ENCODE results near the gene FBLIM1. TPM values are rescaled to one million over a fixed set of nuclear protein-coding genes. Genes with fewer than 3 reads are reported as not detected.

FBLIM1 gene
- total RNA-seq, 4 donors from 2014 or later = 140 to 411 (median 311) TPM

DNA sequence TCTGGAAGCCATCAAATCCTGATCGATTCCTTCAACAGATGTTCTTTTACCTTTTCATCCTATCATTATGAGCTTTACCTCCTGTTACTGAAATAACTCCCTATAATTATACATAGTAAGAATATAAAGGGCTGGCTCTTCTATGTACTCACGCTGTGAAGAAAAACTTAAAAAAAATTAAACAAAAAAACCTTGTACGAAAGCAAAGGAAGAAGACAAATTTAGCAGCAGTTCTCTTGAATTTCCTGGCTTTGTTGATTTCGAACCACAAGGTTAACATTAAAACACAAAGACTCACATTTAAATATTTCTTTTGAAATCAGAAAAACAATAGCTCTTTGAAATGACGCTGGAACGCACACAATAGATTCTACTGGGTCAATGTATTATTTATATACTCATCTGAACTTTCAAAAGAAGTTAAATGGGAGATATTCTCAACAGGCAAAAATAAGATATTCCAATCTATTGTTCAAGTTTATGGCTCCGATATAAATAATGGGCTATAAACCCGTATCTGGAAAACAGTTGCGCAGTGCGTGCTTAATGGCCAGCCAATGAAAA lies 75.3 kb downstream of the FBLIM1 start:
- no peaks in the 10 kb centered on the region for H3K27me3 ChIP-seq
- H3K4me3 ChIP-seq = peak overlapping the region; percentile 11 to 80 (median 68)
- intact Hi-C loops (cut with DNase I; ENCODE audit: low total_unique reads) (no loop called here), in situ Hi-C loops (cut with MboI; ENCODE audit: low pct_ligation_motif_present in 1 of 4, low pct_unique_long_range_greater_than_20kb in 1 of 4, low sequenced_read_pairs in 3 of 4) (no loop called here)
- H3K36me3 ChIP-seq = no peaks in the 10 kb centered on the region
- TF ChIP-seq POLR2AphosphoS5 (IDR thresholded peaks at IDR 0.05) = peak in 1 of 3 donors; percentile 55
- TF ChIP-seq, protein P1, sequence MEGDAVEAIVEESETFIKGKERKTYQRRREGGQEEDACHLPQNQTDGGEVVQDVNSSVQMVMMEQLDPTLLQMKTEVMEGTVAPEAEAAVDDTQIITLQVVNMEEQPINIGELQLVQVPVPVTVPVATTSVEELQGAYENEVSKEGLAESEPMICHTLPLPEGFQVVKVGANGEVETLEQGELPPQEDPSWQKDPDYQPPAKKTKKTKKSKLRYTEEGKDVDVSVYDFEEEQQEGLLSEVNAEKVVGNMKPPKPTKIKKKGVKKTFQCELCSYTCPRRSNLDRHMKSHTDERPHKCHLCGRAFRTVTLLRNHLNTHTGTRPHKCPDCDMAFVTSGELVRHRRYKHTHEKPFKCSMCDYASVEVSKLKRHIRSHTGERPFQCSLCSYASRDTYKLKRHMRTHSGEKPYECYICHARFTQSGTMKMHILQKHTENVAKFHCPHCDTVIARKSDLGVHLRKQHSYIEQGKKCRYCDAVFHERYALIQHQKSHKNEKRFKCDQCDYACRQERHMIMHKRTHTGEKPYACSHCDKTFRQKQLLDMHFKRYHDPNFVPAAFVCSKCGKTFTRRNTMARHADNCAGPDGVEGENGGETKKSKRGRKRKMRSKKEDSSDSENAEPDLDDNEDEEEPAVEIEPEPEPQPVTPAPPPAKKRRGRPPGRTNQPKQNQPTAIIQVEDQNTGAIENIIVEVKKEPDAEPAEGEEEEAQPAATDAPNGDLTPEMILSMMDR (IDR thresholded peaks at IDR 0.05) = no peak
- H3K9me3 ChIP-seq = no peaks in the 10 kb centered on the region
- H3K27ac ChIP-seq = peak overlapping the region; percentile 98 to 100 (median 99)
- H3K4me1 ChIP-seq = peaks cover 7 to 40% (median 30%) of the 10 kb centered on the region in 4 donors
- no peak for DNase-seq
- WGBS, 2 donors (ENCODE audit: low coverage in 1 of 2) = 0% methylated on average over 10 of the region's 10 CpGs

DNA sequence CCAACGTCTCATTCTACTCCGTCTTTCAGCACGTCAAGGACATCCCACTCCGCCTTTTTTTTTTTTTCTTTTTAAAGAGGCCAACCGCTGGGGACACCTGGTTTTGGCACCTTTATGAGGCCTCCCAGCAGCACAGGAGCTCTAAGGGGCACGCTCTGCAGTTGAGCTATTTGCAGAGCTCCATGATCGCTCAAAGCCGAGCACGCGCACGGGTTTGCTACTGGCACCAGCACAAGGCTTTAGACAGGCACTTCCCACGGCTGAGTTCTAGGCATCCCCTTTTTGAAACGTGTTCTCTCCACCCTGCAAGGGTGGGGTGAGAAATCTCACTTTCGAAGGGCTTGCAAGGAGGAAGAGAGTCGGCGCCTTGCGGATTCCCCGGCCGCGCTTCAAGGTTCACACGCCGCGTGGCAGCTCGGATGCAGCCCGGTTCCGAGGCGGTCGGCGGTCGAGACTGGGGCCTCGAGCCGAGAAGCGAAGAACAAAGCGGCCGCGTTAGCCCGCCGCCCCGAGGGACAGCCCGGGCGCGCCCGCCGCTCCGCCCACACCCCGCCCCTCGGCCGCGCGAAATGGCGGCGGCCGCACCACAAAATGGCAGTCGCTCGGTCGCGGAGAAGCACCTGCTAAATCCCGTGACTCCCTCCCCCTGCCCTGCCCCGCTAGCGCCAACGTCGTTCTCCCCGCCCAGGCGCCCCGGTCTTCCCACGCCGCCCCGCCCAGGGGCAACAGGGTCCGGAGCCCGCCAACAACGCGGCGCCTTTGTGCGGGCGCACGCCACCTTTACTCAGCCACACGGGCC lies 76.0 kb downstream of the FBLIM1 start:
- peak overlapping the region; percentile 98 to 100 (median 99) for H3K27ac ChIP-seq
- peak; percentile 92 for DNase-seq
- H3K4me3 ChIP-seq = peak overlapping the region; percentile 53 to 80 (median 68)
- TF ChIP-seq POLR2A (IDR thresholded peaks at IDR 0.05) (peak; percentile 76), EP300 (IDR thresholded peaks at IDR 0.05; ENCODE audit: low read depth) (no peak), POLR2AphosphoS5 (IDR thresholded peaks at IDR 0.05) (peak; percentile 60 to 82 (median 77))
- TF ChIP-seq, protein P1 (IDR thresholded peaks at IDR 0.05) = peak in 1 of 5 experiments; percentile 23
- no peaks in the 10 kb centered on the region for H3K9me3 ChIP-seq
- intact Hi-C loops (cut with DNase I; ENCODE audit: low total_unique reads) = no loop called here
- in situ Hi-C loops (cut with MboI; ENCODE audit: low pct_ligation_motif_present in 1 of 4, low pct_unique_long_range_greater_than_20kb in 1 of 4, low sequenced_read_pairs in 3 of 4) = no loop called here
- peaks cover 7 to 35% (median 28%) of the 10 kb centered on the region in 4 donors for H3K4me1 ChIP-seq
- H3K27me3 ChIP-seq = no peaks in the 10 kb centered on the region
- 0 to 1% methylated on average over 2 to 37 of the region's 77 CpGs for WGBS, 2 donors (ENCODE audit: low coverage in 1 of 2)
- no peaks in the 10 kb centered on the region for H3K36me3 ChIP-seq

DNA sequence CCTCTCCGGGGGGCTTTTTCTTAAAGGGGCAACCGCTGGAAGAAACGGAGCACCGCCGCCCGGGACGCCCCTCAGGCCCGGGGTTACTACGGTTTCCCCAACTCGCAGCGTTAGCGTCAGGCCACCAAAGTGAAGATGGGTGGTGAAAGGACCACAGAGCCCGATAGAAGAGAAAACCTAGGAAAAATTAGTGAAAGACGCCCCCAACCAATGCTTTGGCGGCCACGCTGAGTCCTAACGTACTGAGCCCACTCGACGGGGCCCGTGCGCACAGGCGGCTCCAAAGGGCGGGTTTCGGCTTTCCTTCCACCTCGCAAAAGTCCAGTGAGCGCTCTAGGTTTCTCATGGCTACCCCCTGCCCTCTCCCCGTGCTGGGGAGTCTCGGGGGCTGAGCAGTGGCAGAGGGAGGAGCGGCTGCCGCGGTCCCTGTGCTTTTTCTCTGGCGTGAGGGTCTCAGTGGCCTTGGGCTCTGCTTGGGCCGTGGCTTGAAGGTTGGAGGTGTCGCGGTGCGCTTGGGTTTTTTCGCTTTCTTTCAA lies 76.7 kb downstream of the FBLIM1 start:
- intact Hi-C loops (cut with DNase I; ENCODE audit: low total_unique reads) = no loop called here
- WGBS, 2 donors (ENCODE audit: low coverage in 1 of 2) = 1% methylated on average over 37 of the region's 37 CpGs; no CpG with 5 or more reads in 1 of the 2 donors

More for the DNA sequence above, 76.7 kb downstream of the FBLIM1 start:
- TF ChIP-seq, protein P1 (IDR thresholded peaks at IDR 0.05) = no peak
- TF ChIP-seq POLR2AphosphoS5 (IDR thresholded peaks at IDR 0.05) = no peak
- no peak for TF ChIP-seq POLR2A (IDR thresholded peaks at IDR 0.05)
- TF ChIP-seq EP300 (IDR thresholded peaks at IDR 0.05; ENCODE audit: low read depth) = no peak
- DNase-seq = peak; percentile 52
- Histone ChIP-seq H3K27me3 (no peaks in the 10 kb centered on the region), H3K27ac (peak overlapping the region; percentile 98 to 100 (median 99)), H3K36me3 (no peaks in the 10 kb centered on the region), H3K9me3 (no peaks in the 10 kb centered on the region), H3K4me3 (peak overlapping the region; percentile 53 to 80 (median 68)), H3K4me1 (peaks cover 2 to 29% (median 21%) of the 10 kb centered on the region in 4 donors)
- in situ Hi-C loops (cut with MboI; ENCODE audit: low pct_ligation_motif_present in 1 of 4, low pct_unique_long_range_greater_than_20kb in 1 of 4, low sequenced_read_pairs in 3 of 4) = no loop called here
